HepG2 (cell line): Measurements from ENCODE around the gene PHF14. TPM values are rescaled to one million over a fixed set of nuclear protein-coding genes. Genes with fewer than 3 reads are reported as not detected.

Experiments used
- DMTF1 ChIP-seq: sonication (generic); formaldehyde crosslinking; IDR thresholded peaks from 2 replicates; pipeline ENCODE4 v1.4.0; 2020; ENCODE audit warnings: mild to moderate bottlenecking, missing genetic modification reagents
- HMGXB4 ChIP-seq, 2 experiments: sonication (generic) in 1 of 2; formaldehyde crosslinking in 1 of 2; IDR thresholded peaks; 2 replicates each; pipeline versions ENCODE4 v1.4.0 to v1.6.1; 2018 to 2020; ENCODE audit warnings: missing genetic modification reagents in 2 of 2, borderline replicate concordance in 1 of 2, low read depth in 1 of 2, mild to moderate bottlenecking in 1 of 2, missing biosample characterization in 1 of 2
- MED1 ChIP-seq: sonication (generic); formaldehyde crosslinking; IDR thresholded peaks from 2 replicates; pipeline ENCODE4 v1.4.0; 2020; ENCODE audit warnings: missing genetic modification reagents
- PRDM10 ChIP-seq: sonication (generic); formaldehyde crosslinking; IDR thresholded peaks from 2 replicates; pipeline ENCODE4 v1.4.0; 2020; ENCODE audit warnings: low read depth, missing genetic modification reagents
- RFX5 ChIP-seq: IDR thresholded peaks from 2 replicates; pipeline ENCODE4 v1.6.1; 2011; ENCODE audit warnings: low read depth, low read length, improper control_type of control experiment
- ZBED4 ChIP-seq: sonication (generic); formaldehyde crosslinking; IDR thresholded peaks from 2 replicates; pipeline ENCODE4 v1.4.0; 2020; ENCODE audit warnings: missing genetic modification reagents, borderline replicate concordance
- ZNF780A ChIP-seq: sonication (generic); formaldehyde crosslinking; IDR thresholded peaks from 2 replicates; pipeline ENCODE4 v1.8.0; 2022; ENCODE audit warnings: mild to moderate bottlenecking, missing genetic modification reagents, moderate library complexity
- ZSCAN21 ChIP-seq: sonication (generic); formaldehyde crosslinking; IDR thresholded peaks from 2 replicates; pipeline ENCODE4 v1.8.0; 2022; ENCODE audit warnings: mild to moderate bottlenecking, missing genetic modification reagents, moderate library complexity, borderline replicate concordance
- polyA plus RNA-seq, 8 experiments: library from polyadenylated mRNA; depleted of rRNA in 3 of 8; stranded (reverse) in 7 of 8; unstranded in 1 of 8; fragments of >200 nt; fragmentation: Illumina TruSeq in 4 of 8; extraction: Trizol in 4 of 8; gene quantifications; 2 replicates each; pipeline versions ENCODE4 v1.2.1 to v1.2.3, GENCODE V29; 2011 to 2016; ENCODE audit warnings: low read depth in 4 of 8, missing spikeins in 1 of 8, mixed read lengths in 1 of 8; ENCODE audit not compliant: insufficient read depth in 1 of 8
- total RNA-seq, 5 experiments: library from RNA; depleted of rRNA; stranded (reverse); fragments of >200 nt; fragmentation: Illumina TruSeq; extraction: Trizol; gene quantifications; 2 replicates each; pipeline ENCODE4 v1.2.3, GENCODE V29; 2016; ENCODE audit warnings: low read depth in 1 of 5

The PHF14 gene
- total and polyA plus RNA-seq, 2 of the 13 experiments (the other 11 are each of a cell fraction or from before 2014, with no cell fraction given) = 18.9 to 68.7 TPM

GRCh38 chr7:10973061-10973941 lies at the start of gene PHF14 (continued):
- TF ChIP-seq ZNF780A (no peak), ZBED4 (CRISPR knock-in tag) (no peak), MED1 (CRISPR knock-in tag) (peak; percentile 27; the same call in 1 of the 2 replicates), RFX5 (0 out of 2 replicates have a peak, but pooled peaks have one; percentile 18), ZSCAN21 (CRISPR knock-in tag) (no peak), HMGXB4 (CRISPR knock-in tag; IDR thresholded peaks at IDR 0.05; ENCODE audit: borderline replicate concordance in 1 of 2, low read depth in 1 of 2) (peak; percentile 48 to 75; a peak in 3 of 4 replicates), DMTF1 (CRISPR knock-in tag) (no peak), PRDM10 (no peak)
